Thyroid gland (tissue), 4 donors: Measurements from ENCODE around the gene BLNK.

ENCODE experiments used
- POLR2A ChIP-seq, 2 donors: fragments of 450-650 bp; IDR thresholded peaks; one replicate each; pipeline ENCODE4 v1.6.1; 2017; ENCODE audit warnings: antibody characterized with exemption in 2 of 2, mild to moderate bottlenecking in 2 of 2, moderate library complexity in 1 of 2
- TF ChIP-seq, protein P1 (sequence below), 6 experiments: fragments of 200-600 bp in 3 of 6; fragments of 450-650 bp in 3 of 6; sonication (generic) in 3 of 6; IDR thresholded peaks; one replicate each; pipeline ENCODE4 v1.5.1; 2016 to 2019; ENCODE audit warnings: antibody characterized with exemption in 6 of 6, mild to moderate bottlenecking in 2 of 6, inconsistent platforms in 1 of 6, moderate library complexity in 1 of 6

DNA sequence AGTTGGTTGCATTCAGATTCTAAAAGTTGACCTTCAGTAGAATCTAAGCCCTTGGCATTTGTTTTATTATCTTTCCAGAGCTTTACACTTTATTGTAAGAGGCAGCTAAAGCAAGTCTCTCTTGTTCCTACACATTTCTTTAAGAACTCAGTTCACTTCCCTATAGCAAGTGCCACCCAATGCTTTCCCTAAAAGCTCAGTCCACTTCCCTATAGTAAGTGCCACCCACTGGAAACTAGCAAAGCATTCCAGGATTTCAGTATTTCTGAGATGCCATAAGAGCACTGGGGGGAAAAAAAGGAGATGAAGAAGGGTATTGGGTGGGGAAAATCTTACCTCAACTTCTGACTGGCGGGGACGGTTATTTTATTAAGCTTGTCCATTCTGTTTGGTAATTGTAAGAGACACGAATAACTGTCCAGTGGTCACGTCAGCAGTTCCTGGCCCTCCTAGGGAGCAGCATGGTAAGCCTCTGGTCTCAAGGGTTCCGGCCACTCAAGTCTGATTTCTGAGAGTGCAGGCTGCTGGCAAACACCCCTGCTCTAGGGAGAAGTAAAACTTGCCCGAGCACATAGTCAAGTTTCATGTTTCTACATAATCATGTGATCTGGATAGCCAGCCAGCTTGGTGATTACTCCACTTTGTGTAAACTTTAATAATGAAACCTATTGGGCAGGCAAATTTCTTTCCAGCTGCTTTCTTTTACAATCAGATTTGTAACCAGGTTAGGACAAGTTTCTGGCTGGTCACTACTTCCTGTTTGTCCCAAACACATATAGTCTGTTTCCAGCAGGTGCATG lies at the start of gene BLNK:
- TF ChIP-seq, protein P1, sequence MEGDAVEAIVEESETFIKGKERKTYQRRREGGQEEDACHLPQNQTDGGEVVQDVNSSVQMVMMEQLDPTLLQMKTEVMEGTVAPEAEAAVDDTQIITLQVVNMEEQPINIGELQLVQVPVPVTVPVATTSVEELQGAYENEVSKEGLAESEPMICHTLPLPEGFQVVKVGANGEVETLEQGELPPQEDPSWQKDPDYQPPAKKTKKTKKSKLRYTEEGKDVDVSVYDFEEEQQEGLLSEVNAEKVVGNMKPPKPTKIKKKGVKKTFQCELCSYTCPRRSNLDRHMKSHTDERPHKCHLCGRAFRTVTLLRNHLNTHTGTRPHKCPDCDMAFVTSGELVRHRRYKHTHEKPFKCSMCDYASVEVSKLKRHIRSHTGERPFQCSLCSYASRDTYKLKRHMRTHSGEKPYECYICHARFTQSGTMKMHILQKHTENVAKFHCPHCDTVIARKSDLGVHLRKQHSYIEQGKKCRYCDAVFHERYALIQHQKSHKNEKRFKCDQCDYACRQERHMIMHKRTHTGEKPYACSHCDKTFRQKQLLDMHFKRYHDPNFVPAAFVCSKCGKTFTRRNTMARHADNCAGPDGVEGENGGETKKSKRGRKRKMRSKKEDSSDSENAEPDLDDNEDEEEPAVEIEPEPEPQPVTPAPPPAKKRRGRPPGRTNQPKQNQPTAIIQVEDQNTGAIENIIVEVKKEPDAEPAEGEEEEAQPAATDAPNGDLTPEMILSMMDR (IDR thresholded peaks at IDR 0.05): peak in 1 of 6 experiments; percentile 3
- peak in 1 of 2 donors; percentile 71 for TF ChIP-seq POLR2A (IDR thresholded peaks at IDR 0.05)
